IPS-20b (cell line): ENCODE data around the gene AOC1.
"Not testable (repeated sequence)": the region's sequence is repeated elsewhere in the genome, so short reads cannot be mapped to it uniquely, and the experiment has no call there.

Experiments
- H3K27ac ChIP-seq: one replicate; pipeline ENCODE4 v1.5.1; 2013; ENCODE audit warnings: low read length
- H3K27me3 ChIP-seq: 2 replicates; pipeline ENCODE4 v1.6.1; 2013; ENCODE audit warnings: mild to moderate bottlenecking, low read length, inconsistent platforms; ENCODE audit not compliant: insufficient read depth
- H3K36me3 ChIP-seq: 2 replicates; pipeline ENCODE4 v1.6.1; 2013; ENCODE audit warnings: low read depth, mild to moderate bottlenecking, inconsistent platforms, low read length, moderate library complexity; ENCODE audit not compliant: insufficient read depth
- H3K4me1 ChIP-seq: 2 replicates; pipeline ENCODE4 v1.6.1; 2013; ENCODE audit warnings: mild to moderate bottlenecking, control low read depth, inconsistent platforms, low read length, moderate library complexity; ENCODE audit not compliant: insufficient read depth
- H3K4me3 ChIP-seq: 2 replicates; pipeline ENCODE4 v1.5.1; 2013; ENCODE audit warnings: mild to moderate bottlenecking, low read length, inconsistent platforms
- H3K9ac ChIP-seq: 2 replicates; pipeline ENCODE4 v1.6.1; 2013; ENCODE audit warnings: low read depth, mild to moderate bottlenecking, inconsistent platforms, low read length, moderate library complexity
- H3K9me3 ChIP-seq: 2 replicates; pipeline ENCODE4 v1.6.1; 2013; ENCODE audit warnings: mild to moderate bottlenecking, low read depth, low read length, inconsistent platforms; ENCODE audit not compliant: insufficient read depth

Gene AOC1, protein sequence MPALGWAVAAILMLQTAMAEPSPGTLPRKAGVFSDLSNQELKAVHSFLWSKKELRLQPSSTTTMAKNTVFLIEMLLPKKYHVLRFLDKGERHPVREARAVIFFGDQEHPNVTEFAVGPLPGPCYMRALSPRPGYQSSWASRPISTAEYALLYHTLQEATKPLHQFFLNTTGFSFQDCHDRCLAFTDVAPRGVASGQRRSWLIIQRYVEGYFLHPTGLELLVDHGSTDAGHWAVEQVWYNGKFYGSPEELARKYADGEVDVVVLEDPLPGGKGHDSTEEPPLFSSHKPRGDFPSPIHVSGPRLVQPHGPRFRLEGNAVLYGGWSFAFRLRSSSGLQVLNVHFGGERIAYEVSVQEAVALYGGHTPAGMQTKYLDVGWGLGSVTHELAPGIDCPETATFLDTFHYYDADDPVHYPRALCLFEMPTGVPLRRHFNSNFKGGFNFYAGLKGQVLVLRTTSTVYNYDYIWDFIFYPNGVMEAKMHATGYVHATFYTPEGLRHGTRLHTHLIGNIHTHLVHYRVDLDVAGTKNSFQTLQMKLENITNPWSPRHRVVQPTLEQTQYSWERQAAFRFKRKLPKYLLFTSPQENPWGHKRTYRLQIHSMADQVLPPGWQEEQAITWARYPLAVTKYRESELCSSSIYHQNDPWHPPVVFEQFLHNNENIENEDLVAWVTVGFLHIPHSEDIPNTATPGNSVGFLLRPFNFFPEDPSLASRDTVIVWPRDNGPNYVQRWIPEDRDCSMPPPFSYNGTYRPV

DNA sequence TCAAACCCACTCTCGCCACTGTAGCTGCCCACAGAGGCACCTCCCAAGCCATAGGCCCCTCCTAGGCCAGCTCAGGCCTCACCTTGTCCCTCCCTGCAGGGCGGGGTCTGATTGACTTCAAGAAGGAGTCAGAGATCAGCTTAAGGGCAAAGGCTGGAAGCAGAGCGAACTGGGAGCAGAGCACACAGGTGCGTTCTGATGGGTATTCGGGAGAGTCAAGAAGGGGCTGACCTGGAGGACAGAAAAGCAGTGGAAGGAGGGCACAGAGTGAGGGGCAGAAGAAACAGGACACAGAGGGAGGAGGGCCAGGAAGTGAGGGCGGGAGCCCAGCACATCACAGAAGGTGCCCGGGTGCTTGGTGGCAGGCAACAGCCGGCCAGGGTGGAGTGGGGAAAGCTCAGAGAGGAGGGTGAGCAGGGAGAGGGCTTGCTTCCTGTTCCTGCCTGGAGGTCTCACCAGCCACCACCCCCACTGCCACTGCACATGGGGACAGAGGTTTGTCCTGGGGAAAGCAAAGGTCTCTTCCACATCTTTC, at the start of gene AOC1:
Gene AOC1, plus strand, starts transcription at position 147 of the 535 bp plus-strand sequence. CDS start 3,954 bp downstream, outside the sequence.
- H3K27ac ChIP-seq: no peak within 1 kb of the TSS
- no peaks in the 10 kb centered on the region for H3K36me3 ChIP-seq
- H3K9me3 ChIP-seq: no peaks in the 10 kb centered on the region
- H3K4me3 ChIP-seq: no peak within 1 kb of the TSS
- no peak within 1 kb of the TSS for H3K9ac ChIP-seq
- H3K27me3 ChIP-seq: no peaks in the 10 kb centered on the region; the same call in 1 of the 2 replicates
- peaks cover 4% of the 10 kb centered on the region; the same call in 1 of the 2 replicates for H3K4me1 ChIP-seq

DNA sequence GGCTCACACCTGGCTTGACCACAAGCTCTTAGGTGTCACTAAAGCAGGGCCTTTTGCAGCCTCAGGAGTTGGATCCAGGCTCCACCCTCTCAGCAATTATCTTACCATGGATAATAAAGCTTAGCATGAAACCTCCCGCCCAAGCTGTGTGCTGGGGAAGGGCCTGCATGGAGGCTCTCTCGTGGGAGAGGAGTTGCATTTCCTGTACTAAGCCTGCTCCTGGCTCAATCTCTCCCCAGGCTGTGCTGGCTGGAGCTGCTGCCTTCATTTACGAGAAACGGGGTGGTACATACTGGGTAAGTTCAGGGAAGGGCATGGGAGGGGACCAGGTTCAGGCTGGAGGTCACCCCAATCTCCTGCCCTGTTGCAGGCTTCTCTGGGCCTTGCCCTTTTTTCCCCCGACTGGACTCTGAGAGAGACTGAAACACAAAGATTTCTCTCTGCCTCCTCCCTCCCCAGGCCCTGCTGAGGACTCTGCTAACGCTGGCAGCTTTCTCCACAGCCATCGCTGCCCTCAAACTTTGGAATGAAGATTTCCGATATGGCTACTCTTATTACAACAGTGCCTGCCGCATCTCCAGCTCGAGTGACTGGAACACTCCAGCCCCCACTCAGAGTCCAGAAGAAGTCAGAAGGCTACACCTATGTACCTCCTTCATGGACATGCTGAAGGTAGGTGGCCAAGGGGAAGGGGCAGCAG, 49.0 kb upstream of the AOC1 start:
- Histone ChIP-seq H3K9ac (no peak overlapping the region), H3K36me3 (no peaks in the 10 kb centered on the region), H3K4me1 (no peaks in the 10 kb centered on the region), H3K27ac (no peak overlapping the region), H3K9me3 (peaks cover 6% of the 10 kb centered on the region; the same call in 1 of the 2 replicates), H3K4me3 (no peak overlapping the region), H3K27me3 (peaks cover 70% of the 10 kb centered on the region)

DNA sequence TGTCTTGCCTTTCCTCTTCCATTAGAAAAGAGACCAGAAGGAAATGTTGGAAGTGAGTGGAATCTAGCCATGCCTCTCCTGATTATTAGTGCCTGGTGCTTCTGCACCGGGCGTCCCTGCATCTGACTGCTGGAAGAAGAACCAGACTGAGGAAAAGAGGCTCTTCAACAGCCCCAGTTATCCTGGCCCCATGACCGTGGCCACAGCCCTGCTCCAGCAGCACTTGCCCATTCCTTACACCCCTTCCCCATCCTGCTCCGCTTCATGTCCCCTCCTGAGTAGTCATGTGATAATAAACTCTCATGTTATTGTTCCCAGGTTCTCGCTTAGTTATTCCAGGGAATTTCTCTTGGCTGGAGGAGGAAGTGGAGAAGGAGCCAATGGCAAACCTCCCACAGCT, 47.5 kb upstream of the AOC1 start:
- Histone ChIP-seq H3K27me3 (peaks cover 55% of the 10 kb centered on the region), H3K4me1 (no peaks in the 10 kb centered on the region), H3K9me3 (peaks cover 6% of the 10 kb centered on the region; the same call in 1 of the 2 replicates), H3K36me3 (no peaks in the 10 kb centered on the region), H3K9ac (no peak overlapping the region), H3K27ac (no peak overlapping the region), H3K4me3 (no peak overlapping the region)

DNA sequence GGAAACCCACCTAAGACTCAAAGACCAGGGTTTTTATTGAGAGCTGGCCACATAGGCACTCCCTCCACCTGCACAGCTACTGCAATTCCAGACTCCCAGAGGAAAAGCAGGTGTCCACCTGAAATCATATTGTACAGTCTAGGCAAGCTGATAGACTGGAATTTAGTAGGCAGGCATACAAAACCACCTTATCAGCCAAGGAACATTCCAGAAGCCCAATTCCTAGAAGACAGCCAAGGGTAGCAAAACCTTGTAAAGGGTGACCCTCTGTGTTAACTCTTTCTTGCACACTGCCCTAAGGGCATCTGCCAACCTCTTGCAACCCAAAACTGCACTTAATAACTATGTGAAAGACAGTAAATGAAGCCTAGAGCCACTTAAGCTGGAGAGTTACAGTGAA, 46.5 kb upstream of the AOC1 start:
- H3K36me3 ChIP-seq: no peaks in the 10 kb centered on the region
- H3K4me3 ChIP-seq: no peak overlapping the region
- peaks cover 44% of the 10 kb centered on the region for H3K27me3 ChIP-seq
- H3K9me3 ChIP-seq: peaks cover 6% of the 10 kb centered on the region; the same call in 1 of the 2 replicates
- H3K9ac ChIP-seq: no peak overlapping the region
- H3K4me1 ChIP-seq: no peaks in the 10 kb centered on the region
- no peak overlapping the region for H3K27ac ChIP-seq

DNA sequence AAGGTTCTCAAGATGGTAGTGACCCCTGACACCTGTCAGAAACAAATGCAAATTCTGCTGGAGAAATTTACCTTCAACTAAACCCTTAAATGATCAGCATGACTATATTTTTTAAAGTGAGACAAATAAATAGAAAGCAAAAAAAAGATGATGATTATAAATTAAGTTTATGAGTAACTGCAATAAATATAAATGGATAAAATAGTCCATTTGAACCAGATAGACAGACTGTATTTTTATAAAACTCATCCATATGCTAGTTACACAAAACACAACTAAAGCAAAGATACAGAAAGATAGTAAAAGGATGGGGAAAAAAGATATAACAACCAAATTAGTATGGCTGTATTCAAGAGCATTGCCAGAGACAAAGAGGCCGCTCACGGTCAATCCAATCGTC, 45.9 kb upstream of the AOC1 start:
- no peaks in the 10 kb centered on the region for H3K36me3 ChIP-seq
- H3K4me3 ChIP-seq: no peak overlapping the region
- no peaks in the 10 kb centered on the region for H3K4me1 ChIP-seq
- peaks cover 38% of the 10 kb centered on the region for H3K27me3 ChIP-seq
- H3K9ac ChIP-seq: no peak overlapping the region
- no peak overlapping the region for H3K27ac ChIP-seq
- peaks cover 6% of the 10 kb centered on the region; the same call in 1 of the 2 replicates for H3K9me3 ChIP-seq

DNA sequence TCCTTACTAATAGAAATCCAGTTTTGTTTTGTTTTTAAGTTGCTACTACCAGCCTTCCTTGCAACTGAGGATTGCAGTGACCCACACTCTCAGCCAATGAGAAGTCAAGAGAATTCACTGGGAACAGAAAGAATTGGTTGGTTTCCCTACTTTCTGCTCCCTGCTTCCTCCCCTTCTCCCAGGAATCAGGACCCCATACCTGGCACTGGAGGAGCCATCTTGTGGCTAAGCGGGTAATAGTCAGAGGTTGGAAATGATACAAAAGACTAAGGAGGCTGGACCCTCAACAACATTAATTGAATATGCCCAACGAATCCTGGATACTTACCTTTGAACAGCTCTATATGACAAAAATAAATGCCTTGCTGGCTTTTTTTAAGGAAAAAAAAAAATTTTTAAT, 45.5 kb upstream of the AOC1 start:
- H3K4me3 ChIP-seq: no peak overlapping the region
- H3K27ac ChIP-seq: no peak overlapping the region
- H3K36me3 ChIP-seq: no peaks in the 10 kb centered on the region
- no peaks in the 10 kb centered on the region for H3K4me1 ChIP-seq
- peaks cover 34% of the 10 kb centered on the region for H3K27me3 ChIP-seq
- H3K9me3 ChIP-seq: peaks cover 6% of the 10 kb centered on the region; the same call in 1 of the 2 replicates
- no peak overlapping the region for H3K9ac ChIP-seq

DNA sequence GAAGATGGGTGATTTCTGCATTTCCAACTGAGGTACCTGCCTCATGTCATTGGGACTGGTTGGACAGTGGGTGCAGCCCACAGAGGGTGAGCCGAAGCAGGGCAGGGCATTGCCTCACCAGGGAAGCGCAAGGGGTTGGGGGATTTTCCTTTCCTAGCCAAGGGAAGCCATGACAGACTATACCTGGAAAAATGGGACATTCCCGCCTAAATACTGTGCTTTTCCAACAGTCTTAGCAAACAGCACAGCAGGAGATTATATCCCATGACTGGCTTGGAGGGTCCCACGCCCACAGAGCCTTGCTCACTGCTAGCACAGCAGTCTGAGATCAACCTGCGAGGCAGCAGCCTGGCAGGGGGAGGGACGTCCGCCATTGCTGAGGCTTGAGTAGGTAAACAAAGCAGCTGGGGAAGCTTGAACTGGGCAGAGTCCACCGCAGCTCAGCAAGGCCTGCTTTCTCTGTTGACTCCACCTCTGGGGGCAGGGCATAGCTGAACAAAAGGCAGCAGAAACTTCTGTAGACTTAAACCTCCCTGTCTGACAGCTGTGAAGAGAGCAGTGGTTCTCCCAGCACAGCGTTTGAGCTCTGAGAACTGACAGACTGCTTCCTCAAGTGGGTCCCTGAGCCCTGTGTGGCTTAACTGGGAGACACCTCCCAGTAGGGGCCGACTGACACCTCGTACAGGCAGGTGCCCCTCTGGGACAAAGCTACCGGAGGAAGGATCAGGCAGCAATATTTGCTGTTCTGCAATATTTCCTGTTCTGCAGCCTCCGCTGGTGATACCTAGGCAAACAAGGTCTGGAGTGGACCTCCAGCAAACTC, 44.5 kb upstream of the AOC1 start:
- H3K36me3 ChIP-seq, H3K27ac ChIP-seq, H3K9me3 ChIP-seq, H3K4me1 ChIP-seq, H3K4me3 ChIP-seq, H3K9ac ChIP-seq: not testable (repeated sequence)
- H3K27me3 ChIP-seq: peaks cover 25% of the 10 kb centered on the region

DNA sequence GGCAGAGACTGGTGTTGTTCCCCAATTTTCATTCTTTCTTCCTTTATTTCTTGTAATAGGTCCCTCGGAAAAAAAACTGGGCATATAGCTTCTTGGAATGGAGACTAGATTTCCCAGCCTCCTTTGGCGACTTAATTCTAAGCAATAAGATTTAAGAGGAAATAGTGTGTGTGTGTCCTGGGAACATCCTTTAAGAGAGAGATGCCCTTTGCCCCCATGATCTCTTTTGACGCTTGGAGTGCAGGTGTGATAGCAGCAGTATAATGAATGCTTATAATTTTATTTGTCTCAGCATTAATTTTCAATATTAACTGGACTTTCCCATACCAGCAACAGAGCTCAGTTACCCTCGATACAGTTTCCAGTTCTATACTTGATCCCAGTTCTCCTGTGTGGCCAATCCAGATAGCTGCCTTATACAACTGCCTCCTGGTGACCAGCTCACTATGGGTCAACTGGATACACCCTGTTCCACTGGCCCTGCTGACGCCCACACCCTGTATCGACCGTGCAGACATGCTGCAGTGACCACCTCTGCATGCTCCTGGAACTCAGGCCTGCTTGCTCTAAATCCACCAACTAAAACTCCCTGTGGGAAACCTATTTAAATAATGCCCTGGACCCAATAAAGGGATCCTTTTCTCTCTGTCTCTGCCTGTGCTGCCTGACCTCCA, 37.9 kb upstream of the AOC1 start:
- Histone ChIP-seq H3K27me3 (no peaks in the 10 kb centered on the region; the same call in 1 of the 2 replicates), H3K27ac (no peak overlapping the region), H3K4me1 (peaks cover 10% of the 10 kb centered on the region; the same call in 1 of the 2 replicates), H3K9ac (no peak overlapping the region), H3K9me3 (peaks cover 9% of the 10 kb centered on the region; the same call in 1 of the 2 replicates), H3K36me3 (no peaks in the 10 kb centered on the region), H3K4me3 (peak overlapping the region; percentile 29; the same call in 1 of the 2 replicates)

DNA sequence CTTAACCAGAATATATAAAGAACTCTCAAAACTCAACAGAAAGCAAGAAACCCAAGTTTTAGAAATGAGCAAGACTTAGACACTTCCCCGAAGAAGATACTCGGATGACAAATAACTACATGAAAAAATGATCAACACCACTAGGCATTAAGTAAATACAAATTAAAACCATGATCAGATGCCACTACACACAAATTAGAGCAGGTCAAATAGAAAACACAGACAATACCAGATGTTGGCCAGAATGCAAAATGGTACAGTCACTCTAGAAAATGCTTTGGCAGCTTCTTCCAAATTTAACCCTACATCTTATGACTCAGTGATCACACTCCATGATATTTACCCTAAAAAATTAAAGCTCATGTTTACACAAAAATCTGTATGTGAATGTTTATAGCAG, 33.3 kb upstream of the AOC1 start:
- Histone ChIP-seq H3K27me3 (no peaks in the 10 kb centered on the region; the same call in 1 of the 2 replicates), H3K27ac (no peak overlapping the region), H3K36me3 (no peaks in the 10 kb centered on the region)

DNA sequence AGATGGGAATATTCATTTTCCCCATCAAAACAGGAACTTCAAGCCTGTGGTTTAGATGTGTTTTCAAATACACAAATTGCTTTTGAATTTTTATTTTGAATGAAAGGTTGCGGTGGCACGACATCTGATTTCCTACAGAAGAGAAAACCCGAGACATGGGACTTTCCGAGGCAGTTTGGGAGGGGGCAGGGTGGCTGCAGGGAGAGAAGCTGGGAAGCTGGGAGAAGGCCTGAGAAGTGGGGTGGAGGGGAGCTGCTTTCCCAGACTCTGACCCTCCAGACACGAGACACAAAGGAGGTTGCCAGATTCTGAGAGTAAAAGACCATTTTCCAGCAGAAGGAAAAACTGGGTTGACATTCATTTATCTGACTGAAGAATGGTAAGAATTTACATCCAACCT, 32.2 kb upstream of the AOC1 start:
- Histone ChIP-seq H3K4me1 (peaks cover 3% of the 10 kb centered on the region; the same call in 1 of the 2 replicates), H3K36me3 (no peaks in the 10 kb centered on the region), H3K27ac (no peak overlapping the region), H3K4me3 (no peak overlapping the region), H3K9ac (no peak overlapping the region), H3K9me3 (peaks cover 9% of the 10 kb centered on the region; the same call in 1 of the 2 replicates), H3K27me3 (no peaks in the 10 kb centered on the region; the same call in 1 of the 2 replicates)

More for the DNA sequence above, 33.3 kb upstream of the AOC1 start:
- Histone ChIP-seq H3K4me1 (peaks cover 12% of the 10 kb centered on the region; the same call in 1 of the 2 replicates), H3K4me3 (no peak overlapping the region), H3K9ac (no peak overlapping the region), H3K9me3 (peaks cover 9% of the 10 kb centered on the region; the same call in 1 of the 2 replicates)
